Transverse colon (tissue), 4 donors: Measurements from ENCODE around the gene MPRIP.

ENCODE experiments used
- CTCF ChIP-seq, 5 experiments: fragments of 200-600 bp in 3 of 5; fragments of 450-650 bp in 2 of 5; sonication (generic) in 3 of 5; IDR thresholded peaks; 1 replicate in 2 of 5; 2 replicates in 3 of 5; pipeline ENCODE4 v1.5.1; 2016 to 2017; ENCODE audit warnings: antibody characterized with exemption in 5 of 5, inconsistent platforms in 3 of 5, mild to moderate bottlenecking in 2 of 5, moderate library complexity in 1 of 5
- POLR2A ChIP-seq: fragments of 450-650 bp; IDR thresholded peaks from one replicate; pipeline ENCODE4 v1.6.1; 2016; ENCODE audit warnings: antibody characterized with exemption, mild to moderate bottlenecking, moderate library complexity
- POLR2AphosphoS5 ChIP-seq, 3 donors: sonication (generic); formaldehyde crosslinking; IDR thresholded peaks; one replicate each; pipeline ENCODE4 v1.6.1; 2016; ENCODE audit warnings: antibody characterized with exemption in 3 of 3

DNA sequence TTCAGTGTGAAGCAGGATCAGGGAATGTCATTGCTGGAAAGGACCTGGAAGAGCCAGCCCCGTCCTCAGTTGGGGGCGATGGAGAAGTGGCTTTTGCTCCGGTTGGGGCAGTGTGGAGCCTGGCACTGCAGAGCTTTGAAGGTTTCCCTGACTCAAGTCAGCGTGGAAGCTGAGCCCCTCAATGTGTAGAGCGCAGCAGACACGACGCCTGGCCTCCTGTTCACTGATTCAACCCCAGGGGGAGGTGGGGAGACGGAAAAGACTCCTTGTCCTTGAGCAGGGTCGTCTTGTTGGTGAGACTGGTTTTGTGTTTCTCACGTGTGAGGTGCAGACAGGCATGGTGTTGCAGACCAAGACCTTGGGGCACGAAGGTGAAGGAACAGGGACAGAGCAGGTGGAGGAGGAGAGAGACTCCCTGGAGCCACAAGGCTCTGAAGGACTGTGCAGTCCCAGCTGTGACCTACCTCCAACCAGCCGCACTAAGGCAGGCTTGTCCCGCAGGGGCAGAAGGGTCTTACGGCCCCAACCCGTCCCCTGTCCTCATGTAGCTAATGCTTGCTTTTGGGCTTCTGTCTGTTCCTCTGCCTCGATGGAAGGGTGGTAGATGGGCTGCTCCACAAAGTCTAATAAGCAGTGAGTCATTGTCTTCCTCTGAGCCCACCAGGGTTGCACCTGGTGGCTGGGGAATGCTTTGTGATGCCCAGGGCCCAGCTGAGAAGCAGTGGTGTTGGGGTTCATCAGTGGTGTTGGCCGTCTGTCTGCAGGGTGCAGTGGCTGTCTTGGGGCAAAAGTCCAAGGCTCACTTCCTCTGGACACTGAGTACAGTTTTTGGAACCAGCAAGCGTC lies 47.8 kb downstream of the MPRIP start:
- TF ChIP-seq CTCF (IDR thresholded peaks at IDR 0.05) (no peak), POLR2A (no peak), POLR2AphosphoS5 (IDR thresholded peaks at IDR 0.05) (no peak)
